Cardiac fibroblast (primary cell): Measurements from ENCODE around the gene IL37.
"Not testable (repeated sequence)": the region's sequence is repeated elsewhere in the genome, so short reads cannot be mapped to it uniquely, and the experiment has no call there.

ENCODE experiments used
- DNase-seq, 2 donors: peaks; one replicate each; pipeline versions ENCODE4 v3.0.0 to v3.0.0-alpha.2; 2010; ENCODE audit warnings: low read depth in 2 of 2
- H3K4me3 ChIP-seq, 2 donors: replicated peaks in 1 of 2; 1 replicate in 1 of 2; 2 replicates in 1 of 2; pipeline ENCODE4 v1.5.1; 2011; ENCODE audit warnings: low read depth in 2 of 2, low read length in 2 of 2, mild to moderate bottlenecking in 2 of 2, moderate library complexity in 1 of 2
- CTCF ChIP-seq: IDR thresholded peaks from one replicate; pipeline ENCODE4 v1.5.1; 2011; ENCODE audit warnings: low read depth, mild to moderate bottlenecking, low read length, inconsistent platforms

The IL37 gene

GRCh38 chr2:112933261-112933660 lies 22.3 kb downstream of the IL37 start:
- TF ChIP-seq CTCF: no peak
- DNase-seq: no peak
- no peak overlapping the region for H3K4me3 ChIP-seq

GRCh38 chr2:112934117-112934516 lies 23.2 kb downstream of the IL37 start:
- not testable (repeated sequence) for DNase-seq

GRCh38 chr2:112936927-112937232 lies 25.9 kb downstream of the IL37 start:
- DNase-seq: no peak
- no peak overlapping the region for H3K4me3 ChIP-seq
- no peak for TF ChIP-seq CTCF

More at GRCh38 chr2:112934117-112934516, 23.2 kb downstream of the IL37 start:
- H3K4me3 ChIP-seq: not testable (repeated sequence)

GRCh38 chr2:112938904-112939303 lies 27.9 kb downstream of the IL37 start:
- TF ChIP-seq CTCF: no peak
- peak in 1 of 2 donors; percentile 24 for DNase-seq
- H3K4me3 ChIP-seq: no peak overlapping the region

GRCh38 chr2:112939425-112939824 lies 28.5 kb downstream of the IL37 start:
- no peak for TF ChIP-seq CTCF
- no peak overlapping the region for H3K4me3 ChIP-seq
- no peak for DNase-seq

GRCh38 chr2:112940859-112941625 lies 30.1 kb downstream of the IL37 start:
- no peak for DNase-seq
- no peak overlapping the region for H3K4me3 ChIP-seq
- no peak for TF ChIP-seq CTCF

GRCh38 chr2:112941753-112942653 lies 31.0 kb downstream of the IL37 start:
- peak; percentile 98 for TF ChIP-seq CTCF
- peak; percentile 84 for DNase-seq
- H3K4me3 ChIP-seq: no peak overlapping the region
